Stimulated activated CD8-positive, alpha-beta memory T cell treated with anti-CD3 and anti-CD28 coated beads, Interleukin-4, amount 100 ng/mL, for 1 hour (primary cell): ENCODE measurements around the gene LGALS7B.
"Not testable (repeated sequence)": the region's sequence is repeated elsewhere in the genome, so short reads cannot be mapped to it uniquely, and the experiment has no call there.

Source experiments
- DNase-seq, 2 donors: peaks; one replicate each; pipeline ENCODE4 v3.0.0-alpha.2; 2020; ENCODE audit warnings: low read depth in 2 of 2, low spot score in 1 of 2

The LGALS7B gene

DNA sequence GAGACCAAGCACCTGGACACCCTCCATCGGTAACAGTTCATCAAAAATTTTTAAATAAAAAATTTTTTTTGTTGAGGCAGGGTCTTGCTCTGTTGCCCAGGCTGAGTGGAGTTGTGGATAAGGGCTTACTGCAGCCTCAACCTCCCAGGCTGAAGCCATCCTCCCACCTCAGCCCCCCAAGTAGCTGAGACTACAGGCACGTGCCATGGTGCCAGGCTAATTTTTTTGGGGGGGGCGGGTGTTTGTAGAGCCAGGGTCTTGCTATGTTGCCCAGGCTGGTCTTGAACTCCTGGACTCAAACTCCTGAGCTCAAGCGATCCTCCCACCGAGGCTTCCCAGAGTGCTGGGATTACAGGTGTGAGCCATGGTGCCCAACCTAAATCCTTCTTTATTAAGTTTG lies 4.7 kb downstream of the LGALS7B start:
- DNase-seq = no peak

DNA sequence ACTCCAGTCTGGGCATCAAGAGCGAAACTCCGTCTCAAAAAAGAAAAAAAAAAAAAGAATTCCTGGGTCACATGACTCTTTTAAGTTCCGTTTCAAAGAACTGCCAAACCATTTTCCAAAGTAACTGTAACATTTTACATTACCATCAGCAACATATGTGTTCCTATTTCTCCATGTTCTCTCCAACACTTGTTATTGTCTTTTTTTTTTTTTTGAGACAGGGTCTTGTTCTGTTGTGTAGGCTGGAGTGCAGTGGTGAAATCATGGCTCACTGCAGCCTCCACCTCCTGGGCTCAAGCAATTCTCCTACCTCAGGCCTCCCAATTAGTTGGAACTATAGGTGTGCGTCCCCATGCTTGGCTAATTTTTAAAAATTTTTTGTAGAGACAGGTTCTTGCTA lies 6.5 kb downstream of the LGALS7B start:
- DNase-seq = no peak

DNA sequence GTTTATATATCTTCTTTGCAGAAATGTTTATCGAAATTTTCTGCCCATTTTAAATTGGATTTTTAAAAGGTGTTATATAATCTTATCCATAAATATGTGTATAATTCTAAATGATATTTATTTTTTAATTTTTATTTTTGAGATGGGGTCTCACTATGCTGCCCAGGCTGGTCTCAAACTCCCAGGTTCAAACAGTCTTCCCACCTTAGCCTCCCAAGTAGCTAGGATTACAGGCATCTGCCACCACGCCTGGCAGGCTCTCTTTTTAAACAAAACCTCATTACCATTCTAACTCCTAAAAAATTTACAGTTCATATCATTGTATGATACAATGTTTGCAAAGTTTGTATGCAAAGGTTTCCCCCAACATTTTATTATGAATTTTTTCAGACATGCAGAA lies 7.2 kb downstream of the LGALS7B start:
- DNase-seq = no peak

DNA sequence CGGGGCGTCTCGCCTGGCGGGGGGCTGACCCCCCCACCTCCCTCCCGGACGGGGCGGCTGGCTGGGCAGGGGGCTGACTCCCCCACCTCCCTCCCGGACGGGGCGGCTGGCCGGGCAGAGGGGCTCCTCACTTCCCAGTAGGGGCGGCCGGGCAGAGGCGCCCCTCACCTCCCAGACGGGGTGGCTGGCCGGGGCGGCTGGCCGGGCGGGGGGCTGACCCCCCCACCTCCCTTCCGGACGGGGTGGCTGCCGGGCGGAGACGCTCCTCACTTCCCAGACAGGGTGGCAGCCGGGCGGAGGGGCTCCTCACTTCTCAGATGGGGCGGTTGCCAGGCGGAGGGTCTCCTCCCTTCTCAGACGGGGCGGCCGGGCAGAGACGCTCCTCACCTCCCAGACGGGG lies 8.8 kb downstream of the LGALS7B start:
- not testable (repeated sequence) for DNase-seq

DNA sequence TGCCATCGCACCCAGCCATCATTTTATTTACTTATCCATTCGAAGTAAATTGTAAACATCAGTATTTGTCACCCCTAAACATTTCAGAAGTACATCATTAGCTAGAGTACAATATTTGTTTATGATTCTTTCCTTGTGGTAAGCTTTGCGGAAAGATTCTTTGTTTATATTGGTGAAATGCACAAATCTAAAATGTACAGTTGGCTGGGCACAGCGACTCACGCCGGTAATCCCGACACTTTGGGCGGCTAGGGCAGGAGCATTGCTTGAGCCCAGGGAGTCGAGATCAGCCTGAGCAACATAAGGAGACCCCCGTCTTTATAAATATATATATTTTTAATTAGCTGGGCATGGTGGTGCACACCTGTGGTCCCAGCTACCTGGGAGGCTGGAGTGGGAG lies 10.1 kb downstream of the LGALS7B start:
- no peak for DNase-seq

DNA sequence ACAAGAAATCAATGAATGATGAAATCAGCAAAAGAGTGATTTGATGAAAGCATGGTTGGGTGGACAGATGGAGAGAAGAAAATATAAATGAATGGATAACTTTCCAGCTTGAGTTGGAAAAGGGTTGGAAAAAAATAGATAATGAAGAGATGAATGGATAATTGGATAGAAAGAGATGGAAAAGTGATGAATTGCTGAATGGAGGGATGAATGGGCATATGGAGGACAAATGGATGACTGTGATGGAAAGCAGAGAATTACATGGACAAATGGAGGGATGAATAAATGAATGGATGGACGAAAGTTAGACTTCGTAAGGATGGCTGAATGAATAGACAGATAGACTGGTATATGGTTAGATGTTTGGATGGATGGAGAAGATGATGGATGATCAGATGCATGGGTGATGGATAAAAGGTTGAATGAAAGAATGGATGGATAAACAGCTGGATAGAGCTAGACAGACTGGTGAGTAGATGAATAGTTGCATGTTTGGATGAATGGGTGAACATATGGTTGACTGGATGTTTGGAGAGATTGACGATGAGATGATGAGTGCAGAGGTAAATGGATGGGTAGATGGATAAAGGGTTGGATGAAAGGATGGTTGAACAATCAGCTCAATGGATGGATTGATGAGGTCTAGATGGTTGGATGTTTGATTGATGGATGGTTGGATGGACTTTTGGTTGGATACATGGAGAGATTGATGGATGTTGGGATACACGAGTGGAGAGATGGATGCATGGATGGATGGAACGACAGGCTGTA lies 11.8 kb downstream of the LGALS7B start:
- no peak for DNase-seq

DNA sequence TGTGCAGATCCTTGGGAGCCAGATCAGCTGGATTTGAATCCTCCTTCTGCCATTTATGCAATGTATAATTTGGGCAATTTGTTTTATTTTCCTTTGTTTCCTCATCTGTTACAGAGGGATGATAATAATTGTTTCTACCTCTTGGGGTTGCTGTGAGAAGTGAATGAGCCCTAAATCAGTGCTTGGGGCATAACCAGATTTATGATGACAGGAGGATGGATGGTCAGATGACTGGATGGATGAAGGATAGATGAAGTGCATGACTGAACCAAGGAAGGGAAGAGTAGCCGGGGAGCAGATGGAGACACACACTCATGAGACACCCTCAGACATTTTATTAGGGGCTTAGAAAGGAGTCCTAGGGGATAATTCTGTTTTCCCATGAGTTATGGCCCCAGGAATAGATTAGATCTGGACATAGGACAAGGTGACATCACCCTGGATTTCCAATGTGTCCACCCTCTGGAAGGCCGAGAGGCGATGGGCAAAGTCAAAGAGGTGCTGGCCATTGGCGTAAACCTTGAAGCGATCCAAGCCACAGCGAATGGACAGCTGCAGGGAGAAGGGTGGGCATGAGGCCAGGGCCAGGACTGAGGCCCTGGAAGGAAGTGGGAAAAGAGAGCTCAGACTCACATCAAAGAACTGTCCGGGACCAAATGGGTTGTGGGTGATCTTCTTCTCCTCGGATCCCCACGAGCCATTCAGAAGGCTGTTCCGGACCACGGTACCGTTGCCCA lies 12.5 kb downstream of the LGALS7B start:
- no peak for DNase-seq

DNA sequence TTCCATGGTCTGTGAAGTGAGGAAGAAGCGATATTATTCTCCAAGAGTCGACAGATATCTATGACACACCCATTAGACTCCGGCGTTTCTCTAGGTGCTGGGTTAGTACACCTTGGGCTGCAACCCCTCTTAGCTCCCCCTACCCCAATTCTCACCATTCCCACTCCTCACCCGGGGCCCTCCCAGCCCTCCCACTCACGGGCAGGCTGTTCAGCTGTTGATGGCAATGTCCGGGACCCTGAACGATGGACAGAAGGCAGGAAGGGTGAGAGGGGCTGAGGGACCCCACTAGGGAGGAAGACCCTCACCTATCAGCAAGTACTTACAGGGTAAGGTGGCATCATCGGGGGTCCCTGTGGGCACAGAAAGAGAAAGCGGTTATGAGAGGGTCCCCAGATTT lies 14.5 kb downstream of the LGALS7B start:
- no peak for DNase-seq

DNA sequence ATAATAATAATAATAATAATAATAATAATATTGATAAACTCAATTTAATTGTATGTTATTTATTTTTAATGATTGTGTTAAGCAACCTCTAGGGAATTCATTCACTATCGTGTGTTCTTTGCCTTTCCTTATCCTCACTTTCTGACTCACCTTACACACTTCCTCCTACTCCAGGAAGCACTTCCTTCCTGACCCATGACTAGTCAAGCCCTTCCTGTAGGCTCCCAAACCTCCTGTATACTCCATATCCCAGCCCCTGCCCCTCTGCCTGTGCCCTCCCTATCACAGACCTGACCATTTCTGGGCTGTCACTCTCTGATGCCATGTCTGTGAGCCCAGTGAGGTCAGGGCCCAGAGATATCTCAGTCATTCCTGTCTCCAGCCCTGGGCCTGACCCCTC lies 16.2 kb downstream of the LGALS7B start:
- DNase-seq = no peak

DNA sequence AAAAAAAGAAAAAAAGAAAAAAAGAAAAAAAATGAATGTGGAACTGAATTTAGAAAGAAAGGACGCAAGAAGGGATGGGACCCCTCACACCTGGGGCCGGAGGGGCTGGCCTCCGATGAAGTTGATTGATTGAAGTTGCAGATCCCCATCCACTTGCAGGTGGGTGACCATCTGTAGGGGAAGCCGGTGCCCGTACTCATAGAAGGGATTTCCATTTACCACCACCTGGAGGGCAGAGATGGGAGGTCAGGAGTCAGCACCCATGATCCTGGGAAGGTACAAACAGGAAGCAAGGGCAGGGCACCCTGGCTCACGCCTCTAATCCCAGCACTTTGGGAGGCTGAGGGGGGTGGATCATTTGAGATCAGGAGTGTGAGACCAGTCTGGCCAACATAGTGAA lies 17.4 kb downstream of the LGALS7B start:
- DNase-seq = no peak

DNA sequence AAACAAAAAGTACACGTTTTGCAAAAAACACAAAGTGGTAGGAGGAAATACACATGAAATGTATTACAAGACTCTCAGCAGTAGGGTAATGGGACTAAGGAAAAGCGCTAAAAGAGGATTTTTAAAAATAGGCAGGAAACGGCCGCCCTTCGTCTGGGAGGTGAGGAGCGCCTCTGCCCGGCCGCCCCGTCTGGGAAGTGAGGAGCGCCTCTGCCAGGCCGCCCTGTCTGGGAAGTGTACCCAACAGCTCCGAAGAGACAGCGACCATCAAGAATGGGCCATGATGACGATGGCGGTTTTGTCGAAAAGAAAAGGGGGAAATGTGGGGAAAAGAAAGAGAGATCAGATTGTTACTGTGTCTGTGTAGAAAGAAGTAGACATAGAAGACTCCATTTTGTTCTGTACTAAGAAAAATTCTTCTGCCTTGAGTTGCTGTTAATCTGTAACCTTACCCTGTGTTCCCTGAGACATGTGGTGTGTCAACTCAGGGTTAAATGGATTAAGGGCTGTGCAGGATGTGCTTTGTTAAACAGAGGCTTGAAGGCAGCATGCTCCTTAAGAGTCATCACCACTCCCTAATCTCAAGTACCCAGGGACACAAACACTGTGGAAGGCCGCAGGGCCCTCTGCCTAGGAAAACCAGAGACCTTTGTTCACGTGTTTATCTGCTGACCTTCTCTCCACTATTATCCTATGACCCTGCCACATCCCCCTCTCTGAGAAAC lies 18.5 kb downstream of the LGALS7B start:
- DNase-seq = not testable (repeated sequence)

DNA sequence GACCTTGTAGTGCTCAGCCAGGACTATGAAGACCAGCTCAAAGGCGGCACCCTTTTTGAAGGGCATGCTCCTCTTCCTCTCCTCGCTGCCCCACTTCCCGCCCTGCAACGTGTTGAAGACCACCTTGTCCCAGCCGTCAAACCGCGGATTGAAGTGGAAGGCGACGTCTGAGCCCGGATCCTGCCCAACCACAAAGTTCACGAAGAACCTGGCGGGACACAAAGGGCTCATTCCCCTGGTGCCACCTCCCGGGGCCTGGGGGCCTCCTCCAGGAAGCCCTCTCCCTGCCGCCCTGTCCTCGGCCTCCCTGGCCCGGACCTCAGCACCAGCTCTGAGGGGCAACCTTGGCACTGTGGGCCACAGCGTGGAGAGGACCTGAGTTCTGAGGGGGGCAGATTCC lies 19.7 kb downstream of the LGALS7B start:
- DNase-seq = no peak

DNA sequence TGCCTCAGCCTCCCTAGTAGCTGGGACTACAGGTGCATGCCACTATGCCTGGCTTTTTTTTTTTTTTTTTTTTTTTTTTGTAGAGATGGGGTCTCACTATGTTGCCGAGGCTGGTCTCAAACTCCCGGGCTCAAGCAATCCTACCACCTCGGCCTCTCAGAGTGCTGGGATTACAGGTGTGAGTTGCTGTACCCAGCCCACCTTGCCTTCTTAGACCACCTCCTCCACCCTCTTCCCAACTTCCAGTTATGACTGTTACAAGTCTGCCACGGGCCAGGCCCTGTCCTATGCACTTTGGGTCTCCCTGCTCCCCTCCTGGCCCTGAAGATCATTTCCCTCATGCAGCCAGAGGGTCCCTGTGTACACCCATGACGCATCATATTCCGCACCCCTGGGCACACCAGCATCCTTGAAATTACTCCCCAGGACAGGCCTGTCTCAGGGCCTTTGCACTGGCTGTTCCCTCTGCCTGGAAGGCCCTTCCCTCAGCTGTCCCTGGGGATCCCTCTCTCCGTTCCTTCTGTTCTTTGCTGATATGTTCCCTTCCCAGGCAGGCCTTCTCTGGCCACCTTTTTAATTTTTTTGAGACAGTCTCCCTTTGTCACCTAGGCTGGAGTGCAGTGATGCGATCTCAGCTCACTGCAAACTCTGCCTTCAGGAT lies 20.7 kb downstream of the LGALS7B start:
- no peak for DNase-seq

DNA sequence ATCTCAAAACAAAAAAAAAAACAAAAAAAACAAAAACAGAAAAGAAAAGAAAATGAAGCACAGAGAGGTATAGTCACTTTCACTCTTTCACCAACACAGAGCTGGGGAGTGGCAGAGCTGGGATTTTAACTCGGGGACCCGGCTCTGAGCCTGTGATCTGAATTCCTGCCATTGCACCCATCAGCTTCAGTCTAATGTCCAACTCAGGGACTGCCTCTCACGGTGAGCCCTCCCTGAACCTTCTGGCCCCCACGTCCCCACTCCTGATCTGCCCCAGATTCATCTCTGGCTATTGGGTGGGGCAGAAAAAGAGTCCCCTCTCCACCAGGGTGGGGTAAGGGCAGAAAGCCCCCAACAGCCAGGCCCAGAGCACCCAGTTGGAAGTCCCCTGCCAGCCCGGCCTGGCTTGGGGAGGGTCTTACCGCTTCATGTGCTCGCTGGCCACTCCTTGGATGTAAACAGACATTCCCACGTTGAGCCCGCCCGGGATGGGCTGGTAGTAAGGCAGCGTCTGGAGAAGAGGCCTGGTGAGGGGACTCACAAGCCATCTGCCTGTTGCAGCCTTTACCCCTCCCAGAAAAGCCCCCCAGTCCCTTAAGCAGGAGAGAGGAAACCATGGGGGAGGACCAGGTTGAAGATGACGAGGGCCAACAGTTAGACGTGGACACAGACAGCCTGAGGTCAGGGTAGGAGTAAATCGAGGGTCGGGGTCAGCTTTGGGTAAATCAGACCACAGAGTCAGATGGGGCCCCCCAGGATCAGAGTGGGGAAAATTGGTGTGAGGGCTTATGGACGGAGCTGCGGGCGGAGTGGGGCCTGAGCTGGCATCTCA lies 23.2 kb downstream of the LGALS7B start:
- DNase-seq = no peak

DNA sequence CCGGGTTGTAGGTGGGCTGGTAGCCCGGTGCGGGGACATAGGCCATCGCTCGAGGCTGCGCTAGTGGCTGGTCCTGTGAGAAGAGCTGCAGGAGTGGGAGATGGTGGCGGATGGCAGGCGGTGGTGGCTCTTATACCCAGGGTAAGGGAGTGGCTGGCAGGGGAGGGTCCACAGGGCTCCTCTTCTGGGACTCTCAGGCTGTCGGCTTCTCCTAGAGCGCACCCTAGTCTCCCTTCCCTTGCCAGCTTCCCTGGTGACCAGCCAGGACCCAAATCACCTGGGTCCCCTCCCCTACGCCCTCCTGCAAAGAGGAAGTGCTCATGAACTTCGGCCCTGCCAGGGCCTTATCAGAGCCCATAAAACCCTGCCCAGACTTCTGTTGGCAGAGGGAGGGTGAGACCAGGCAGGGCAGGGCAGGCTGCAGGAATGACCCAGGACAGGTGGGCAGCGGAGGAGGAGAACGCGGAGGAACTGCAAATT lies 23.9 kb downstream of the LGALS7B start, which contains the start of gene LGALS4:
Gene LGALS4 (minus strand): TSS at position 105 of the 480 bp plus-strand sequence. CDS start 59 bp downstream, at position 46.
- DNase-seq = no peak

DNA sequence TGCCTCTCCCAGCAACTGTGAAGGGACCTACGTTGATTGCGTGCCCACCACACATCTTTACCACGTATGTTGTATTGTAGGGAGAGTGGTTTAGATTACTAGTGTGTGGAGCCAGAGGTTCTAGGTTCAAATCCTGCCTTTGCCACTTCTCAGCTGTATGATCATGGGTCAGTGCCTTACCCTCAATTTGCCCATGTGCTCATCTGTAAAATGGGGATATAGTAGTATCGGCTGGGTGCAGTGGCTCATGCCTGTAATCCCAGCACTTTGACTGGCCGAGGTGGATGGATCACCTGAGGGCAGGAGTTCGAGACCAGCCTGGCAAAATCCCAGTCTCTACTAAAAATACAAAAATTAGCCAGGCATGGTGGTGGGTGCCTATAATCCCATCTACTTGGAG lies 24.3 kb downstream of the LGALS7B start:
- no peak for DNase-seq

DNA sequence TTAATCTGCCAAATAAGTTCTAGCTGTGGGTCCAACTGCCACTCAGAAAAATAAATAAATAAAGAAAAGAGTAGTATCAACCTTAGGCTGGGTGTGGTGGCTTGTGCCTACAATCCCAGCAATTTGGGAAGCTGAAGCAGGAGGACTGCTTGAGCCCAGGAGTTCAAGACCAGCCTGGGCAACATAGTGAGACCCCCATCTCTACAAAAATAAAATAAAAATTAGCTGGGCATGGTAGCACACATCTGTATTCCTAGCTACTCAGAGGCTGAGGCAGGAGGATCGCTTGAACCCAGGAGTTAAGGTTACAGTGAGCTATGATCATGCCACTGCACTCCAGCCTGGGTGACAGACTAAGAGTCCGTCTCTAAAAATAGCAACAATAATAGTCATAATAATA lies 24.9 kb downstream of the LGALS7B start:
- DNase-seq = not testable (repeated sequence)

DNA sequence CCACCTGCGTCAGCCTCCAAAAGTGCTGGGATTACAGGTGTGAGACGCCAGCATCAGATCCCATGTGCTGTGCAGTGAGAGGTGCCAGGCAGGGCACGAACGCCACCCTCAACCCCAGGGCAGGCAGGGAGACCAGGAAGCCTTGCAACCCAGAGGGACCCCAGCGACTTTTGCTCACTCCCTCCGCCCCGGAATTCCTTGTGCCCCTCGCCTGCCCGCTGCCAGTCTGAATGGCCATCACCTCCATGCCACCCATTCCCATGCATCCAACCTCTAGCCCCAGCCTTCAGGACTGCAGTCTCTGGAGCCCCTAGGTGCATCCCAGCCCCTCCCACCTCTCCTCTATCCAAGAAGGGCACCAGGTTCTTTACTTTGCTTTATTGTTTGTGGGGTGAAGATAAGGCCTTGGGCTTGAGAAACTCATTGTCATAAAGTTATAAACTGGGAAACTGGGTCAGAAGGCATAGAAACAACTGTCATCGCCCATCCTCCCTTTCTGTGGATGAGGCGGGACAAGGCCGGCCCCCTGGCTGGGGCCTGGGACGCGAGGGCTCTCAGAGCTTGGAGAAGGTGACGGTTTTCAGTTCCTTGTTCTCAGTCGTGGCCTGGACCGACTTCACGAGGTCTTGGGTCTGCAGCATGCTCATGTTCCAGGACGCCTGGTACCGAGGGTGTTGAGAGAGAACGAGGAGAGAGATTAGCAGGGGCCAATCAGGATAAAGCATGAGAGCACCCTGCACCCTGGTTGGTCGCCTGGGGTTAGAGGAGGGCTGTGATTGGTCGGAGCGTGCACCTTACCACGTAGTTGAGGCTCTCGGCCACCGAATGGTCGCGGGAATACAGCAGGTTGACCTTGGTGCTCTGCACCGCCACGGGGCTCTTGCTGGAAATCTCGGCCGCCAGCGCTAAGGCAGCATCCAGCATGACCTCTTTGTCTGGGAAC lies 26.3 kb downstream of the LGALS7B start:
- no peak for DNase-seq

DNA sequence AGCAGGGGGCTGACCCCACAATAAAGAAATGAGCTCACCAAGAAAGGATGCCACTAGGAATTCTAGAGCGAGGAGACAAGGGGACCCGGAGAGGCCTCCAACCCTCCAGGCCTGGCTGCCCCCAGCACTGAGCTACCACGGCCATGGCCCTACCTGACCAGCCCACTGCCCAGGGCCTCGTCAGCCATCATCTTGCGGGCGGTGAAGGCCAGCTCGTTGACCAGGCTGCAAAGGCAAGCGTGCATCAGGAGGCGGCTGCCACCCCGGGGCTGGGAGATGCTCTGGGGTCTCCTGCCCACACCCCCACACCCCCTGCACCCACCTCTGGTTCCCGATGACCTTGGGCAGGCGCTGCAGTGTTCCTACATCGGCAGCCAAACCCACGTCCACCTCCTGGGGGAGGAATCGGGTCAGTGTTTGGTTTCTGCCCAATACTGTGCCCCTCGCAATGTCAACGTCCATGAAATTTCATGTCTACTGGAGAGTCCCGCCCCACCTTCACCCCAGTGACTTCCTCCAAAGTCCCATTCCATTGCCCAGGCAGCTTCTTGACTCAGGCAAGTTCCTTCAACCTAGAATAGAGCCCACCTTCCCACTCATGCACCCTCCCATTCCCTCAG lies 27.2 kb downstream of the LGALS7B start:
- DNase-seq = no peak
